ENCODE results near the gene IL10.

The IL10 gene

DNA sequence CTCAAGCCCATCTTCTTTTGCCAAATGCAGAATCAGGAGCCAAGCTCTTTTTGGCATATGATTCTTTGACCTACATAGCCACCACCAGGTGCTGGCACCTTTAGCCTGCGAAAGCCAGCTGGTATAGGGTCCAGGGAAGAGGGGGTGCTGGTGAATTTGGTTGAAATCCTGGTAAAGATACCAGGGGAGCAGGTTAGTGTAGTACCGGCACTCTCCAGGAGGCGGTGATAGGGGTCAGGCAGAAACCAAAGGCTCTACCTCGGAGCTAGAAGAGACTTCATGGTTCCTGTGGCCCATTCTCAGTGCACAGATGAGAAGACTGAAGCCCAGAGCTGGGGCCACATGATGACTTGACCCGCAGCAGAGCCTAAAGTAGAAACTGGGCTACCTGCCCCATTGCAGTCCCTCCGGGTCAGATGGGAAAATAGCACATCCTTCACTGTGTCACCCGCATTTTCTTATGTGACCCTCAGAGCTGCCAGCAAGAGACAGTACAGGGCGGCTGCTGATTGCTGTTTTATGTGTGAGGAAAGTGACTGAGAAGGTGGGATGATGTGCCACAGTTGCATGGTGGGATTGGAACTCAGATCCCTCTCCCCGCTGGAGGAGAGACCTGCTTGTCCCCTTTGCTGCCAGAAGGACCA lies 37.7 kb downstream of the IL10 start:
- DNase-seq (ENCODE audit: low spot score), result peak; percentile 30

DNA sequence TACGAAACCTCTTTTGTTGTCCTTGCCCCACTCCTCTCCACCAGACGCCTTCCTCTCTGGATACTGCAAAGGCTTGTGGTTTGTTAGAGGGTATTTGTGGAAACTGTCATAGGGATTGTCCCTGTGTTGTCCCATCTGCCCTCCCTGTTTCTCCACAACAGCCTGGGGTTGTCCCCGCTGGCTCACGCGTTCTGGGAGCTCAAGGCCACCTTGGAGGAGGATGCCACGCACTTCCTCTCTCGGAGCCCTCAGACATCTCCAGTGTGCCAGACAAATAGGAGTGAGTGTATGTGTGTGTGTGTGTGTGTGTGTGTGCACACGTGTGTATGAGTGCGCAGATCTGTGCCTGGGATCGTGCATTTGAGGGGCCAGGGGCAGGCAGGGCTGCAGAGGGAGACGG lies 39.3 kb downstream of the IL10 start:
- no peak for DNase-seq (ENCODE audit: low spot score)

DNA sequence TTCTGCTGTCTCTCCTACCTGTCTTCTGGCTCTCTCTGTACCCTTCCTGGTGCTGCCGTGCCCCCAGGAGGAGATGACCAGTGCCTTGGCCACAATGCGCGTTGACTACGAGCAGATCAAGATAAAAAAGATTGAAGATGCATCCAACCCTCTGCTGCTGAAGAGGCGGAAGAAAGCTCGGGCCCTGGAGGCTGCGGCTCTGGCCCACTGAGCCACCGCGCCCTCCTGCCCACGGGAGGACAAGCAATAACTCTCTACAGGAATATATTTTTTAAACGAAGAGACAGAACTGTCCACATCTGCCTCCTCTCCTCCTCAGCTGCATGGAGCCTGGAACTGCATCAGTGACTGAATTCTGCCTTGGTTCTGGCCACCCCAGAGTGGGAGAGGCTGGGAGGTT lies 39.8 kb downstream of the IL10 start:
- DNase-seq (ENCODE audit: low spot score), result no peak

DNA sequence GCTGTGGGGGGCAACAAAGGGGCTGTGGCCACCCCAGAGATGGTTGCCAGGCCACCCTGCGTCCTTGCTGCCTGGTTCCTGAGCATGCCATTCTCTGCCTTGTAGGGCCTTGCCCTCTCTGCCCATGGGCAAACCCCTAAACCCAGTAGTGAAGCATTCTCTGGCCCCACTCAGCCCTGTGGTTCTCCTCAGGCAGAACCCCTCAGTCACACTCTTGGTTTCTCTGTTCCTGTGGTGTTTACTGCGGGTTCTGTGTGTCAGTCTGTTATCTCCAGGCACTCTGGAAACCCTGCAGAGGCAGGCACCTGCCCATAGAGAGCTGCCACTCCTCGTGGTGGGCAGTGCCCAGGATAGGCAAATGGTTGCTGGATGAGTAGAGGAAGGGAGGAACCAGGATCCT lies 42.8 kb downstream of the IL10 start:
- no peak for DNase-seq (ENCODE audit: low spot score)

DNA sequence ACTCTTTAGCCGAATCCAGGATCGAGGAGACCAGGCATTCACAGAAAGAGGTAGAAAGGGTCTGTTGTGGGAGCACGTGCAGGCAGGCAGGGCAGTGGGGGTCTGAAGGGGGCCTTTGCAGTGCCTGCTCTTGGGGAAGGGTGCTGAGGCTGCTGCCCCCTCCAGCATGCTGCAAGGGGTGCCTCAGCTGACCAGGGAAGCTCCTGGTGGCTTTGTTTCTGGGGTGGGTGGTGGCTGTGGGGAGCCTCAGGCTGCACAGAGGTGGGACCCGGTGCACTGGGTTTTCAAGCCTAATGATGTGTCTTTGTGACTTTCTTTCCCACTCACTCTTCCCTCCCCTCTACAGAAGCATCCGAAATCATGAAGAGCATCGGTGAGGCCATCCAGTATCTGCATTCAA lies 43.2 kb downstream of the IL10 start:
- no peak for DNase-seq (ENCODE audit: low spot score)

DNA sequence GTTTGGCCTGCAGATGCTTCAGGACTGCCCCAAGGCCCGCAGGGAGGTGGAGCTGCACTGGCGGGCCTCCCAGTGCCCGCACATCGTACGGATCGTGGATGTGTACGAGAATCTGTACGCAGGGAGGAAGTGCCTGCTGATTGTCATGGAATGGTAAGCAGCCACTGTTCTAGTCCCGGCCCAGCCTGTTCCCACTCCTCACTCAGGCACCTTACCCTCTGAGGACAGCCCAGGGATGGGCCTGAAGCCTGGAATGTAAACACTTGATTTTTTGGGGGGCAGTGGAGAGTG lies 43.7 kb downstream of the IL10 start:
- no peak for DNase-seq (ENCODE audit: low spot score)

DNA sequence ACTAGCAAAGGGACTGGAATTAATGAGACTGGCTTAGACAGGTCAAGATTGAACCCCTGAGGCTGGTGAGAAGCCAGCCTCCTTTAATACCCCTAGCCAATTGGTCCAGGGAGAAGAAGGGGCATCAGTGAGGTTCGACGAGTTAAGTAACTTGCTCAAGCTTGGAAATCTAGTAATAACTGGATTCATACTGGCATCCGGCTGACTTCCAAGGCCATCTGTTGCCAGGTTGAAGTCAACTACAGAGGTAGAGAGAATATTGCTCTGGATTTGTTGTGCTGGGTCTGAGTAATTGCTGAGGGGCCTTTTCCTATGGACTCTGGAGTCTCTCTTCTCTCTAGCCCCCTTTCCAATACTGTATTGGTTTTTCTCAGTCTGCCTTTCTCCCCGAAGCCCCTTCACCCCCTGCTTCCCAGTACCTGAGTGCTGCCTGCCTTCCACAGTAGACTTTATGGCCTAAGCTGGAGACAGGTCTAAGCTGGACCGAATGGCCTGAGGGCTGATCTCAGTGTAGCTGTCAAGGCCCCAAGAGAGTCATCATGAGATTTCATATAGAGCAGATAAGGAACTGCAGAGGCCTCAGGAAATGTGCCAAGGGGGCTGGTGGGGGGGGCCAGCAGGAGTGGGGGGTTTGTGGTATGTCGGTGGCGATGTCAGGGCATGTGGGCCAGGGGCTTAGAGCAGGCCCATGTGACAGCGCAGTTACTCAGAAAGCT lies 44.2 kb downstream of the IL10 start:
- no peak for DNase-seq (ENCODE audit: low spot score)

DNA sequence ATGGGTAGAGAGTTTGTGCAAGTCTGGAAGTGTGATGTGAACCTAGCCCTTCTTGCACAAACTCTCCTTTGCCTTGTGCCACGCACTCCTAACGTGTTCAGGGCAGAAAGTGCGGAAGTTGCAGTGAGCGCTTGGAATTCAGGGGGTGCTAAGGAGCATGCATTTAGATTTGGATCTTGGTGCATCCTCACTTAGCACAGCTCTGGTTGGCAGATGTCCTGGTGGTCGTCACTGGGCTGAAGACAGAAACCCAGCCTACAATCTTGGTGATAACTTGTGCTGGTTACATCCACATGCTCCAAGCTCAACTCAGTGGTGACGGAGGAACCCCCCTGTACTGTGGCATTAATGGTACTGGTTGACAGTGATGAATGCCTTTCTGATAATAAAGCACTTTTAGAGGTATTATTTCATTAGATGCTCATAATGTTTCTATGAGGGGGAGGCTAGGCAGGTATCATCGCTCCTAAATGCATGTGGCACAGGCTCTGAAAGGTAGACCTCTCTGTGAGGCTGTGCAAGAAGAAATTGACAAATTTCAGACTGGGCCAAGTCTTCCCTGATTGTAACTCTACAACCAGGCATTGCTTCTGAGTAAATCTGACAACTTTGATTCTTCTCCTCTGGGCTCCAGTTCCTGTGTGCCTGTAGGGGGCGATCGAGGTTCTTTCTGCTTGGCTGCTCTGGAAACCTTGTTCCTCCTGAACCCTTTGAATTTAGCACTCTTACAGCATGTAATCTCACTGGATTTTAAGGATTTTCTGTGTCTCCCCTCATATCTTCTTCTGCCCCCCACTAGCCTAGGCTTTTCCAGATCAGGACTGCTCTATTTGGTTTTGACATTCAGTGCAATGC lies 47.0 kb downstream of the IL10 start:
- DNase-seq (ENCODE audit: low spot score), result peak; percentile 51

DNA sequence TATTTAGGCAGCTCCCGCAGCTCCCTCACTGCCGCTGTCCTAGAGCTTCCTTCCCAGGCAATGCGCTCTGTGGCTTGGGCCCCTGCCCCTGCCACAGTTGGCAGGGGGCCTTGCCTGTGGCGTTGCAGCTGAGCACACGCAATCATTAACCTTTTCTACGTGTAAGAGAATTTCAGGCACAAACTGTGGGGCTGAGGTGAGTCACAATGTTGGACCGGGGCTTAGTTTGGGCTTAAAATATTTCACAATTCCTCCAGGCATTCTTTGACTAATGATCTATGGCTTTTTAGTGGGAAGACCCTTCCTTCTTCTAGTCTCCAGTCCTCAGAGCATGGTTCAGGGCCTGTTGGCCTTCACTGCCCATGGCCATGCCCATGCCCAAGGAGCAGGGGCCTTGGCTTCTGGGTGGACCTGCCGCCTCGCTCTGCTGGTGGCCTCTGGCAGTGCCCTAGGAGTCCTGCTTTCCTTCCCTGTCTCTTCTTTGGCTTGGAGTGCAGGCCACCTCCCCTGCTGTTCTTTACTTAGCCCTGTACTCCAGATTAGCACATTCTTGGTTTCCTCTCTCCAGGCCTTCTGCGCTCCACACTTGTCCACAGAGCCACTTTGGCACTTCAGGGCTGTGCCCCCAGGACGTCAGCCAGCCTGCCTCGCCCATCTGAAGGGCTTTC lies 48.4 kb downstream of the IL10 start:
- peak; percentile 92 for DNase-seq (ENCODE audit: low spot score)

DNA sequence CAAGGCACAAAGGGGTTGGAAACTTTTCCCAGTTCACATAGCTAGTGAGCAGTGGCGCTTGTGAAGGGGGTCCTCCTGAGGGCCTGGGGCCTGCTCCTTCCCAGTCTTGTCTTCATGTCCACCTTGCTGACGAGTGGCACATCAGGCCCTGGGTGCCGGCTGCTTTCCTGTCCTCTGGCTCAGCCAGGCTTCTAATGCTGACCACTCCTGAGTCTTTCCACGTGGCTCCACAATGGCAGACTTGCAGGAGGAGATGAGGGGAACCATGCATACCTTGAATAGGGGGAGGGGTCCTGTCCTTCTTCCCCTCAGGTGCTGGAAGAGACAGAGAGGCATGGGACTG lies 48.9 kb downstream of the IL10 start:
- no peak for DNase-seq (ENCODE audit: low spot score)

DNA sequence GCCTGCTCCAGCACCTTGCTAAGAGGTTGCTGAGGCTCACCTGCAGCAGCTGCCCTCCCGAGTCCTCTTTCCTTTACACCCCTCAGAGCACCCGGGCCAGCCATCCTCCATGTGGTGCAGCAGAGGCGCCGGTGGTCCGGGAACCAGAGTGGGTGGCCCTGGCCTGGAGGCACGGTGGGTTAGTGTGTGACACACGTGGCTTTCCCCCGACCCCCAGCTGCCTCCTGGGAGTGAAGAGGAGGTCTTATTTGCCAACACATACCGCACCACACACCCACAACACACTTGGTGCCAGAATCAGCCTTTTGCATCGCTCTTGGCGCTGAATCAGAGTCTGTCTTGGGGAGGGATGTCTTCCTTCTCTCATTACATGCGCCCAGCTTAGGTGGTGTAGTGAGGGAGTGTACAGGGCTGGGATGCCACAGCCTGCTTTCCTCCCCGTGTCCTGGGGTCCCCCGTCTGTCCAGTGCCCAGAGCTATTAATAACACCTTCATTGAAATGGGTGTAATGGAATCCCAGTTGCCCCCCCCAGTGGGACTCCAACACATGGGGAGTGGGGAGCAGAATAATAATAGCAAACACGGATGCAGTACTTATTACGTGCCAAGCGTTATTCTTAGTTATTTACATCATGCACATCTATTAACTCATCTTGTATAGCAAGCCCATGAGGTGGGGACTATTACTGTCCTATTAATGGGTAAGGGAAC lies 49.4 kb downstream of the IL10 start:
- no peak for DNase-seq (ENCODE audit: low spot score)

DNA sequence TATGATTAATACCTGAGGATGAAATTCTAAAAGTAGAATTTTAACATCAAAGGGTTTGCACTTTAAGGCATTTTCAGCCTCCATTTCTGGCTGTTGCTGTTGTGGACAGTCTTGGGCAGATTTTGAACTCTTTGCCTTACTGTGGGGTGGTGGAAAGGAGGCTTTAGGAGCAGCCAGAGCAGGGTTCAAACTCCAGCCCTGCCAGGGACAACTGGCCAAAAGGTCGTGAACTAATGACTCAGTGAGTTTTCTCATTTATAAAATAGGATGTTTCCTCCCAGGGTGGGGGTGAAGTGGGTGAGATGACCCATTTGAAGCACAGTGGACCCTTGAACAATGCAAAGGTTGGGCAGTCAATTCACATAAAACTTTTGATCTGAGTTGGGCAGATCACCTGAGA lies 50.8 kb downstream of the IL10 start:
- DNase-seq (ENCODE audit: low spot score), result no peak

DNA sequence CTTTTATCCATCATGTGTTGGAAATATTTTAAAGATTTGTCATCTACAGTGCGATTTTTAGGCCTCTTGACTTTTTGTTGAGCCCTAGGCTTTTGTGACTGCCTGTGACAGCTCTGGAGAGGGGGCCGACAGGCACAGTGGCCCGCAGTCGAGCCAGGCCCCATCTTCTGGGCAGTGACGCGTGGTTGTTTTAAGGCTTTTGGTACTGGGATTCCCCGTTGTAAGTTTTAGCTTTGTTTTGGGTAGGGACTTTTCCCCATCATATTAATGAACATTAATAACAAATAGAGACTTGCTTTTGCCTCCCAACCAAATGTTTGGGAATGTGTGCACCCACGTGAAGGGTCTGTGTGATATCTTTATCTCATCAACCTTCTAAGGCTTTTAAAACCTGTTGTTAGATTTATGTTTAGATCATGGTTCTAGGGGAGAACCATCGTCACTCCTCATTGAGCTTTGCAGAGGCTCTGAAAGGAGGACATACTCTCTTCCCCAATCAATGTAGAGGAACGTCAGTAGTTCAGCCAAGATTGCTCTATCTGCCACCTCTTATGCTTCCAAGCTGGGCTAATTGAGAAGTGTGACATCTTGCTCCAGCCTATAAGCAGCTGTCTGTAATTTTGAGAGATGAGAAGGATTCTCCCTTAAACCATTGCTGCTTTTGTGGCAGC lies 53.0 kb downstream of the IL10 start:
- no peak for DNase-seq (ENCODE audit: low spot score)

DNA sequence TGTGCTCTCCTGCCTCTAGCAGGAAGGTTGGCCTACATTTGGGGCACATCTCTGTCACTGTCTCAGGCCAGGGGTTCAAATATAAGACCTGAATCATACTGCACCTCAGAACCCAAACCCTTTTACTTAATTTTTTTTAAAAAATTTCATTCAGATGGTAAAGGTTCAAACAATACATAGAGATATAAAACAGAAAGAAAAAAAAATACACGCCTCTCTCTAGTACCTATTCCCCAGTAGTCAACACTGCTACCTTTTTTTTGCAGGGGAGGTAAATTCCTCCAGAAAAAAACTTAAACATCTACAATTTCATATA lies 54.7 kb downstream of the IL10 start:
- DNase-seq (ENCODE audit: low spot score), result no peak
